Stimulated activated naive CD8-positive, alpha-beta T cell treated with anti-CD3 and anti-CD28 coated beads, Interleukin-15, amount 100 ng/mL, for 72 hours (primary cell): ENCODE measurements around the gene FMN2.
A peak's percentile ranks its signal among the peaks of the same experiment; 100 is the strongest.

Experiments
- ATAC-seq: fragments of 150-1000 bp; cut with Tn5 transposase; 2 replicates; pipeline ENCODE4 v1.10.0; 2021; ENCODE audit warnings: mild to moderate bottlenecking, moderate library complexity
- DNase-seq, 2 donors: peaks; one replicate each; pipeline ENCODE4 v3.0.0; 2021 to 2022
- H3K27ac Mint-ChIP-seq, 2 donors: one replicate each; pipeline ENCODE4 v1.8.0; 2022; ENCODE audit warnings: mild to moderate bottlenecking in 2 of 2, mixed read lengths in 2 of 2, moderate library complexity in 2 of 2
- H3K27me3 Mint-ChIP-seq: one replicate; pipeline ENCODE4 v1.8.0; 2022; ENCODE audit warnings: mixed read lengths
- H3K4me1 Mint-ChIP-seq: one replicate; pipeline ENCODE4 v1.8.0; 2022; ENCODE audit warnings: mild to moderate bottlenecking, mixed read lengths
- H3K4me3 Mint-ChIP-seq, 2 donors: one replicate each; pipeline ENCODE4 v1.8.0; 2022; ENCODE audit warnings: mild to moderate bottlenecking in 2 of 2, mixed read lengths in 2 of 2, moderate library complexity in 1 of 2
- H3K9me3 Mint-ChIP-seq, 2 donors: one replicate each; pipeline ENCODE4 v1.8.0; 2022; ENCODE audit warnings: mixed read lengths in 2 of 2

FMN2 gene

GRCh38 chr1:240090957-240091600, 604 bp upstream of the FMN2 start:
- DNase-seq (no peak), ATAC-seq (no peak)
- Mint-ChIP-seq H3K27me3 (peaks cover 54% of the 10 kb centered on the region), H3K4me1 (peaks cover 7% of the 10 kb centered on the region), H3K9me3 (no peaks in the 10 kb centered on the region), H3K27ac (no peak overlapping the region), H3K4me3 (peak overlapping the region; percentile 57 to 63)

GRCh38 chr1:240092301-240093119, 827 bp downstream of the FMN2 start:
- Mint-ChIP-seq H3K27ac (no peak overlapping the region), H3K27me3 (peaks cover 56% of the 10 kb centered on the region), H3K9me3 (no peaks in the 10 kb centered on the region), H3K4me1 (peaks cover 7% of the 10 kb centered on the region), H3K4me3 (peak overlapping the region; percentile 15 to 29)
- DNase-seq (peak in 1 of 2 donors; percentile 3), ATAC-seq (peak; percentile 31)

GRCh38 chr1:240093120-240093961, 1.7 kb downstream of the FMN2 start:
- DNase-seq (peak in 1 of 2 donors; percentile 1), ATAC-seq (peak; percentile 39)
- Mint-ChIP-seq H3K4me1 (peaks cover 7% of the 10 kb centered on the region), H3K27me3 (peaks cover 49% of the 10 kb centered on the region), H3K27ac (no peak overlapping the region), H3K4me3 (no peak overlapping the region), H3K9me3 (no peaks in the 10 kb centered on the region)

GRCh38 chr1:240094041-240094722, 2.5 kb downstream of the FMN2 start:
- no peak for ATAC-seq
- H3K27me3 Mint-ChIP-seq = peaks cover 49% of the 10 kb centered on the region

GRCh38 chr1:240096974-240097373, 5.3 kb downstream of the FMN2 start:
- ATAC-seq (no peak), DNase-seq (no peak)
- Mint-ChIP-seq H3K9me3 (no peaks in the 10 kb centered on the region), H3K4me1 (no peaks in the 10 kb centered on the region), H3K27me3 (peaks cover 55% of the 10 kb centered on the region), H3K4me3 (no peak overlapping the region), H3K27ac (no peak overlapping the region)

More at GRCh38 chr1:240094041-240094722, 2.5 kb downstream of the FMN2 start:
- Mint-ChIP-seq H3K4me1 (peaks cover 7% of the 10 kb centered on the region), H3K9me3 (no peaks in the 10 kb centered on the region), H3K27ac (no peak overlapping the region), H3K4me3 (no peak overlapping the region)
- no peak for DNase-seq

GRCh38 chr1:240098534-240098933, 6.9 kb downstream of the FMN2 start:
- Mint-ChIP-seq H3K27me3 (peaks cover 41% of the 10 kb centered on the region), H3K27ac (no peak overlapping the region), H3K9me3 (no peaks in the 10 kb centered on the region), H3K4me1 (no peaks in the 10 kb centered on the region), H3K4me3 (no peak overlapping the region)
- no peak for DNase-seq
- ATAC-seq = no peak

- H3K4me3 Mint-ChIP-seq = no peak overlapping the region
- no peak overlapping the region for H3K27ac Mint-ChIP-seq
- ATAC-seq = no peak
- DNase-seq = no peak
- H3K4me1 Mint-ChIP-seq = no peaks in the 10 kb centered on the region
- H3K9me3 Mint-ChIP-seq = no peaks in the 10 kb centered on the region
- H3K27me3 Mint-ChIP-seq = peaks cover 35% of the 10 kb centered on the region
Measured at GRCh38 chr1:240099329-240099728, 7.6 kb downstream of the FMN2 start.

GRCh38 chr1:240099748-240100147, 8.1 kb downstream of the FMN2 start:
- no peaks in the 10 kb centered on the region for H3K4me1 Mint-ChIP-seq
- DNase-seq (no peak), ATAC-seq (no peak)
- H3K4me3 Mint-ChIP-seq = no peak overlapping the region
- H3K9me3 Mint-ChIP-seq = no peaks in the 10 kb centered on the region
- H3K27ac Mint-ChIP-seq = no peak overlapping the region
- peaks cover 35% of the 10 kb centered on the region for H3K27me3 Mint-ChIP-seq

- no peak for DNase-seq
Measured at GRCh38 chr1:240100371-240100934, 8.8 kb downstream of the FMN2 start.

GRCh38 chr1:240101306-240101705, 9.6 kb downstream of the FMN2 start:
- Mint-ChIP-seq H3K4me3 (no peak overlapping the region), H3K27ac (no peak overlapping the region), H3K9me3 (no peaks in the 10 kb centered on the region), H3K4me1 (no peaks in the 10 kb centered on the region), H3K27me3 (peaks cover 22% of the 10 kb centered on the region)
- ATAC-seq (no peak), DNase-seq (no peak)

More at GRCh38 chr1:240100371-240100934, 8.8 kb downstream of the FMN2 start:
- H3K4me3 Mint-ChIP-seq = no peak overlapping the region
- peaks cover 30% of the 10 kb centered on the region for H3K27me3 Mint-ChIP-seq
- H3K27ac Mint-ChIP-seq = no peak overlapping the region
- no peak for ATAC-seq
- no peaks in the 10 kb centered on the region for H3K9me3 Mint-ChIP-seq
- no peaks in the 10 kb centered on the region for H3K4me1 Mint-ChIP-seq

- Mint-ChIP-seq H3K27me3 (peaks cover 19% of the 10 kb centered on the region), H3K4me1 (no peaks in the 10 kb centered on the region), H3K9me3 (no peaks in the 10 kb centered on the region), H3K27ac (no peak overlapping the region), H3K4me3 (no peak overlapping the region)
- ATAC-seq = no peak
- DNase-seq = no peak
Measured at GRCh38 chr1:240101737-240102136, 10.1 kb downstream of the FMN2 start.

- H3K27me3 Mint-ChIP-seq = peaks cover 15% of the 10 kb centered on the region
- DNase-seq (no peak), ATAC-seq (no peak)
- H3K27ac Mint-ChIP-seq = no peak overlapping the region
- H3K9me3 Mint-ChIP-seq = no peaks in the 10 kb centered on the region
- no peaks in the 10 kb centered on the region for H3K4me1 Mint-ChIP-seq
- H3K4me3 Mint-ChIP-seq = no peak overlapping the region
Measured at GRCh38 chr1:240104672-240105071, 13.0 kb downstream of the FMN2 start.

- Mint-ChIP-seq H3K9me3 (no peaks in the 10 kb centered on the region), H3K4me1 (no peaks in the 10 kb centered on the region), H3K4me3 (no peak overlapping the region), H3K27me3 (no peaks in the 10 kb centered on the region), H3K27ac (no peak overlapping the region)
- ATAC-seq (no peak), DNase-seq (no peak)
Measured at GRCh38 chr1:240107058-240107684, 15.5 kb downstream of the FMN2 start.

GRCh38 chr1:240109130-240109529, 17.4 kb downstream of the FMN2 start:
- no peaks in the 10 kb centered on the region for H3K9me3 Mint-ChIP-seq
- H3K4me1 Mint-ChIP-seq = no peaks in the 10 kb centered on the region
- ATAC-seq (no peak), DNase-seq (no peak)
- H3K4me3 Mint-ChIP-seq = no peak overlapping the region
- no peak overlapping the region for H3K27ac Mint-ChIP-seq
- H3K27me3 Mint-ChIP-seq = no peaks in the 10 kb centered on the region
